Astrocyte of the spinal cord (primary cell): Measurements from ENCODE around the gene RHOH.

Experiments
- DNase-seq: peaks from one replicate; pipeline ENCODE4 v3.0.0; 2011; ENCODE audit warnings: low read depth, low spot score
- H3K4me3 ChIP-seq: 2 replicates; pipeline ENCODE4 v1.5.1; 2011; ENCODE audit warnings: low read depth, mild to moderate bottlenecking, low read length, moderate library complexity
- CTCF ChIP-seq: IDR thresholded peaks from 2 replicates; pipeline ENCODE4 v1.5.1; 2012; ENCODE audit warnings: low read depth, mild to moderate bottlenecking, low read length, inconsistent platforms
- in situ Hi-C: cut with HindIII; loops from 2 replicates; pipeline ENCODE4 v1.10.0; 2017; ENCODE audit warnings: low sequenced_read_pairs

The RHOH gene

GRCh38 chr4:40178672-40179071, 18.2 kb upstream of the RHOH start:
- no peak for DNase-seq
- no peak for TF ChIP-seq CTCF
- no peak overlapping the region for H3K4me3 ChIP-seq
- in situ Hi-C loops, result no loop called here

GRCh38 chr4:40179360-40179759, 17.5 kb upstream of the RHOH start:
- no peak overlapping the region for H3K4me3 ChIP-seq
- no peak for DNase-seq
- in situ Hi-C loops, result no loop called here
- no peak for TF ChIP-seq CTCF

- no peak overlapping the region for H3K4me3 ChIP-seq
- TF ChIP-seq CTCF, result no peak
- in situ Hi-C loops, result no loop called here
- peak; percentile 73 for DNase-seq
These were observed 16.5 kb upstream of the RHOH start for GRCh38 chr4:40180356-40180755.

GRCh38 chr4:40182001-40182400, 14.8 kb upstream of the RHOH start:
- TF ChIP-seq CTCF, result no peak
- H3K4me3 ChIP-seq, result no peak overlapping the region
- in situ Hi-C loops, result no loop called here
- DNase-seq, result no peak

GRCh38 chr4:40182954-40183353, 13.9 kb upstream of the RHOH start:
- no peak overlapping the region for H3K4me3 ChIP-seq
- no peak for DNase-seq
- in situ Hi-C loops, result no loop called here
- no peak for TF ChIP-seq CTCF

GRCh38 chr4:40183615-40184411, 13.0 kb upstream of the RHOH start:
- DNase-seq, result peak; percentile 53
- TF ChIP-seq CTCF, result no peak
- in situ Hi-C loops, result no loop called here
- H3K4me3 ChIP-seq, result no peak overlapping the region
